GM19397 (cell line): ENCODE data around the gene HFE.
"Not testable (repeated sequence)": the region's sequence is repeated elsewhere in the genome, so short reads cannot be mapped to it uniquely, and the experiment has no call there.

Source experiments
- ATAC-seq: cut with Tn5 transposase; IDR thresholded peaks from one replicate; pipeline ENCODE4 v1.9.1; 2021; ENCODE audit warnings: mild to moderate bottlenecking, moderate library complexity; ENCODE audit not compliant: unreplicated experiment

The HFE gene, protein sequence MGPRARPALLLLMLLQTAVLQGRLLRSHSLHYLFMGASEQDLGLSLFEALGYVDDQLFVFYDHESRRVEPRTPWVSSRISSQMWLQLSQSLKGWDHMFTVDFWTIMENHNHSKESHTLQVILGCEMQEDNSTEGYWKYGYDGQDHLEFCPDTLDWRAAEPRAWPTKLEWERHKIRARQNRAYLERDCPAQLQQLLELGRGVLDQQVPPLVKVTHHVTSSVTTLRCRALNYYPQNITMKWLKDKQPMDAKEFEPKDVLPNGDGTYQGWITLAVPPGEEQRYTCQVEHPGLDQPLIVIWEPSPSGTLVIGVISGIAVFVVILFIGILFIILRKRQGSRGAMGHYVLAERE

DNA sequence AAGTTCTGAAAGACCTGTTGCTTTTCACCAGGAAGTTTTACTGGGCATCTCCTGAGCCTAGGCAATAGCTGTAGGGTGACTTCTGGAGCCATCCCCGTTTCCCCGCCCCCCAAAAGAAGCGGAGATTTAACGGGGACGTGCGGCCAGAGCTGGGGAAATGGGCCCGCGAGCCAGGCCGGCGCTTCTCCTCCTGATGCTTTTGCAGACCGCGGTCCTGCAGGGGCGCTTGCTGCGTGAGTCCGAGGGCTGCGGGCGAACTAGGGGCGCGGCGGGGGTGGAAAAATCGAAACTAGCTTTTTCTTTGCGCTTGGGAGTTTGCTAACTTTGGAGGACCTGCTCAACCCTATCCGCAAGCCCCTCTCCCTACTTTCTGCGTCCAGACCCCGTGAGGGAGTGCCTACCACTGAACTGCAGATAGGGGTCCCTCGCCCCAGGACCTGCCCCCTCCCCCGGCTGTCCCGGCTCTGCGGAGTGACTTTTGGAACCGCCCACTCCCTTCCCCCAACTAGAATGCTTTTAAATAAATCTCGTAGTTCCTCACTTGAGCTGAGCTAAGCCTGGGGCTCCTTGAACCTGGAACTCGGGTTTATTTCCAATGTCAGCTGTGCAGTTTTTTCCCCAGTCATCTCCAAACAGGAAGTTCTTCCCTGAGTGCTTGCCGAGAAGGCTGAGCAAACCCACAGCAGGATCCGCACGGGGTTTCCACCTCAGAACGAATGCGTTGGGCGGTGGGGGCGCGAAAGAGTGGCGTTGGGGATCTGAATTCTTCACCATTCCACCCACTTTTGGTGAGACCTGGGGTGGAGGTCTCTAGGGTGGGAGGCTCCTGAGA lies at the start of gene HFE:
Gene HFE (plus strand): TSS at position 146 of the 832 bp plus-strand sequence. CDS start 12 bp downstream, at position 158.
- ATAC-seq, result no peak

DNA sequence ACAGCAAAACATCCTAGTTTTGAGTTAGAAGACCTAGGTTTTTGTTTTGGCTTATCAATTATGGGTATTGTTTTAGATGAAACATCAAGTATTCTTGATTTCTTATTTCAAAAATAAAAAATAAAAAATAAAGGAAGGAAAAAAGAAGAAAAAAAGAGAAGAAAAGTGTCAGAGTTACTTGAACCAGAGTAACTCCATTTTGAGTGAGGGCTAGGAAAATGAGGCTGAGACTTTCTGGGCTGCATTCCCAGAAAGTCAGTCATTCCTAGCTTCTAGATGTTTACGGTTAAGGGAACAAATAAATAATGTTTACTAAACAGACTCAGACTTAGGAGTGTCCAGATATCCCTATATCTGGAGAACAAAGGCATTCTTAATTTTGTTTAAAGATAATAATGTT lies 45.3 kb upstream of the HFE start:
- ATAC-seq, result no peak

DNA sequence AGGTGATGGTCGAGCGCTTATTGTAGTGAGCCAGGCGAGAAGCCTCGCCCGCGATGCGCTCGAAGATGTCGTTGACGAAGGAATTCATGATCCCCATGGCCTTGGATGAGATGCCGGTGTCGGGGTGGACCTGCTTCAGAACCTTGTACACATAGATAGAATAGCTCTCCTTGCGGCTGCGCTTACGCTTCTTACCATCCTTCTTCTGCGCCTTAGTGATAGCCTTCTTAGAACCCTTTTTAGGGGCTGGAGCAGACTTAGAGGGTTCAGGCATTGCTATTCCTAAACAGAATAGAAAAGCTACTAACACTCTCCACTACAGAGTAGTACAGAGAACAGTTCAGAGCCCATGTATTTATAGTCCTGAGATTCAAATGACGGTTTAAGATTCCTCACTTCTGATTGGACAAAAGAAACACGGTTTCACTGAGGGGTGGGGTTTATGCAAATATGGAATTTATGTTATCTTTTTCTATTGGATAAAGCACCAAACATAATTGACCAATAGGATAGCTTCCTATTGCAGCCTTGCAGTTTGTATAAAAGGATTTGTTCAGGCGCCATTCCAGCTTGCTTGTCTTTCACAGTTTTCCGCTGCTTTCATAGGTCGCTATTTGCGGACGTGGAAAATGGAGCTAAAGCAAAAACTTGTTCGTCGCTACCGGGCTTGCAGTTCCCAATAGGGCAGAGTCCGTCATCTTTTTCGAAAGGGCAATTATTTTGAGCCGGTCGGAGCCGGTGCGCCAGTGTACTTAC lies 43.7 kb upstream of the HFE start:
- ATAC-seq, result peak; percentile 58

DNA sequence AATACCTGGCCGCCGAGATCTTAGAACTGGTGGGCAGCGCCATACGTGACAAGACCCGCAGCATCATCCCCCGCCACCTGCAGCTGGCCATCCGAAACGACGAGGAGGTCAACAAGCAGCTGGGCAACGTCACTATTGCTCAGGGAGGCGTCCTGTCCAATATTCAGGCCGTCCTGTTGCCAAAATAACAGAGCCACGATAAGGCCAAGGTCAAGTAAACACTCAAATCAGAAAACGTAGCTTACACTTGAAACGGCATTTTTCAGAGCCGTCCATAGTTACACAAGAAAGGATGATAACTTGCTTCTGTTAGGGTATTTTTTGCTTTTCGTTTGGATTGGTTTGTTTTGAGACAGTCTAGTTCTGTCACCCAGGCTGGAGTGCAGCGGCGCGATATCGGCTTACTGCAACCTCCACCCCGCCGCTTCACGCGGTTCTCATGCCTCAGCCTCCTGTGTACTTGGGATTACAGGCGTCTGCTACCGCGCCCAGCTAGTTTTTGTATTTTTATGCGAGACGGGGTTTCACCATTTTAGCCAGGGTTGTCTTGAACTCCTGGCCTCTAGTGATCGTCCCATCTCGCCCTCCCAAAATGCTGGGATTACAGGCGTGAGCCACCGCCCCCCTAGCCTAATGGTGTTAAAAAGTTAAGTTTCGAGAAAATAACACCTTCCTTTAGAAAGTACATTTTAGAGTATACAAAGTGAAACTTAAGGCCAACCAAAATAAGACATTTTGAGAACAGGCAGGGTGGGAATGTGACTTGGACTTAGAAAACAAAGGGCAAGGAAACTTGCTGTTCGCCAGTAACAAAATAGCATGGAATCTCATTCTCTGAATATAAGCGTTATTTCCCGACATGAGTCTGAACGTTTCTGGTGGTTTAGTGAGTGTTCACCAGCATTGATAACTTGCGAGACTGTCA lies 42.8 kb upstream of the HFE start:
- ATAC-seq, result peak; percentile 24

DNA sequence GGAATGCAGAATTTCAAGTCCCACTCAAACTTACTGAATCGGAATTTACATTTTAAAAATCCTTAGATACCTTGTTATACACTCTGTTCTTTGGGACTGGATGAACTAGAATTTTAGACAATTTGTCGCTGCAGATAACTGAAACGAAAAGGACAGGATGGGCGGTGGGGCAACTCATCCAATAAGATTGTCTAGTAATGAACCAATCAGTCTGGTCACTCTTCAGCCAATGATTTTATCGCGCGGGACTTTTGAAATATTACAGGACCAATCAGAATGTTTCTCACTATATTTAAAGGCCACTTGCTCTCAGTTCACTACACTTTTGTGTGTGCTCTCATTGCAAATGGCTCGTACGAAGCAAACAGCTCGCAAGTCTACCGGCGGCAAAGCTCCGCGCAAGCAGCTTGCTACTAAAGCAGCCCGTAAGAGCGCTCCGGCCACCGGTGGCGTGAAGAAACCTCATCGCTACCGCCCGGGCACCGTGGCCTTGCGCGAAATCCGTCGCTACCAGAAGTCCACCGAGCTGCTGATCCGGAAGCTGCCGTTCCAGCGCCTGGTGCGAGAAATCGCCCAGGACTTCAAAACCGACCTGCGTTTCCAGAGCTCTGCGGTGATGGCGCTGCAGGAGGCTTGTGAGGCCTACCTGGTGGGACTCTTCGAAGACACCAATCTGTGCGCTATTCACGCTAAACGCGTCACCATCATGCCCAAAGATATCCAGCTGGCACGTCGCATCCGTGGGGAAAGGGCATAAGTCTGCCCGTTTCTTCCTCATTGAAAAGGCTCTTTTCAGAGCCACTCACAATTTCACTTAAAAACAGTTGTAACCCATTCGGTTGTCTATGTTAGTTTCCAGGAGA lies 41.9 kb upstream of the HFE start:
- peak; percentile 43 for ATAC-seq

DNA sequence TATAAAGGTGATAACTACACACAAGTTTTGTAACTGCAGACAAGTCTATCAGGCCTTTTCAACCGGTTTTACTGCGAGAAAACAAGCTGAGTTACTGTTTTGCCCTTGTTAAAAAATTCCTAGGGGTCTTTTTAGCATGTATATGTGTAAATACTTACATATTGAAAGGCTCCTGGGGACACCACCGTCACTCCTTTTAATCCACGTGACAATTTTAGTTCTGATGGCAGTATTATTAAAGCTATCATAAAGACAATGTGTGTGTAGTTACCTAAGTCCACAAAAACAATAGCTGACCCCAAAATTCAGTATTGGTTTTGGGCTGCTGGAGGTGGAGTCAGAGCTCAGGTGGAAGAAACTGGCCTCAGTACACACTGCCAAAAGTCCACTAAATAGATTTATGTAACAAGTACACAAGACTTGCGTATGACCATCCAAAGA lies 41.3 kb upstream of the HFE start:
- ATAC-seq, result no peak

DNA sequence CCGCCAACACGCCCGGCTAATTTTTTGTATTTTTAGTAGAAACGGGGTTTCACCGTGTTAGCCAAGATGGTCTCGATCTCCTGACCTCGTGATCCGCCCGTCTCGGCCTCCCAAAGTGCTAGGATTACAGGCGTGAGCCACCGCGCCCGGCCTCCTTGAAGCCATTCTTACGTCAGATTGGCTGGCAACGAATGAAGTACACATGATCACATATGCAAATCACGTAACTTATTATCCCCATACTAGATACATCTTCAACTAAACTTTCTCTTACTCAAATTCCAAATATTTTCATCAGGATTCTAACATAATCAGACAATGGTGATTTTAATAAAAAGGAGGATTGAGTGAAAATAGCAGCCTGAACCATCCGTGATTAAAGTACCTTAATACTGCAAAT lies 39.9 kb upstream of the HFE start:
- ATAC-seq, result not testable (repeated sequence)

DNA sequence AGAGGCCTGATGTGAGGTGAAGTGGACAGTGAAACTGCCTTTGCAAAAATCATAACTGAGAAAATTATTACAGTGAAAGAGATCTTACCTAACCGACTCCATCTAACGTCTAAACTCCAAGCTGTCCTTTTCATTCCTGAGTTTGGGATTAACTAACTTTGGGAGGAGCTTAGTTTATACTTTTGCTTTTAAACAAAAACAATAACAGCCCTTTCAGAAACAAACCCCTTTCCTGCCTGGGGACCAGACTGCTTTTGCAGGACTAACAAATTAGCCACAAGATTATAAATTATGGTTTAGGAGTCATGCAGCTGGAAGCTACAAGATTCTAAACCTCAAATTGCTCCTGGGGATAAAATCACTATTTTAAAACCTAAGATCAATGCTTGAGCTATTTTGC lies 38.6 kb upstream of the HFE start:
- no peak for ATAC-seq

DNA sequence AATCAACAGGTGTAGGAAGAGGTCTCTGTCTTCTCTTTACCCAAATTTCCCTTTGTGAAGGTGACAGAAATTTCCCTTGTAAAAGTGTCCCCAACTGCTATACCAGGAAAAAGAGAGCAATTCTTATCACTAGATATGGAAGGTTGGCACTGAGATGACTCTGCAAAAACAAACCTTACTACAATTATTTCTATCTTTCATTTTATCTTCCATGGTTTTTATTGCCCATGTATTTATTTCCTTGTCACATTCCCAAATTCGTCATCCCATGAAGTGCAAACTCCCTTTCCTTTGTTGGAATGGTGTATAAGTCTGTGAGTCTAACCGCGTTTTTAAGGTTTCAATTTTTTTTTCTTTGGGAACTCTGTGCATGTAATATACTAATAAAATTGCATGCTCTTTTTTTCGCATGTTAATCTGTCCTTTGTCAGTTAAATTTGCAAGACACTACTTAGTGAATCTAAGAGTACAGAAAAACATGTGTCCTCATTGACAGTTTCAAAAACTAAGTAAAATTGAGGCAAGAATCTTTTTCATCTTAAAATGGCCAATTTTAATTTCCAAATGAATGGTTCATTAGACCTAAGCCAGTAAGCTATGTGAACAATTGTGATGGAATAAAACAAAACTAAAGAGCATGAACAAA lies 35.4 kb upstream of the HFE start:
- no peak for ATAC-seq

DNA sequence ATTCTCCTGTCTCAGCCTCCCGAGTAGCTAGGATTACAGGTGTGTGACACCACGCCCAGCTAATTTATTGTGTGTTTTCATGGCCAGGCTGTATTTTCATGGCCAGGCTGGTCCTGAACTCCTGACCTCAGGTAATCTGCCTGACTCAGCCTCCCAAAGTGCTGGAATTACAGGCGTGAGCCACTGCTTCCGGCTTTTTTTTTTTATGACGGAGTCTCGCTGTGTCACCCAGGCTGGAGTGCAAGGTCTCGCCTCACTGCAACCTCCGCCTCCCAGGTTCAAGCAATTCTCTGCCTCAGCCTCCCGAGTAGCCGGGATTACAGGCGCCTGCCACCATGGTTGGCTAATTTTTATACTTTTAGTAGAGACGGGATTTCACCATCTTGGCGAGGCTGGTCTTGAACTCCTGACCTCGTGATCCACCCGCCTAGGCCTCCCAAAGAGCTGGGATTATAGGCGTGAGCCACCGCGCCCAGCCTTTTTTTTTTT lies 34.4 kb upstream of the HFE start:
- ATAC-seq, result not testable (repeated sequence)

DNA sequence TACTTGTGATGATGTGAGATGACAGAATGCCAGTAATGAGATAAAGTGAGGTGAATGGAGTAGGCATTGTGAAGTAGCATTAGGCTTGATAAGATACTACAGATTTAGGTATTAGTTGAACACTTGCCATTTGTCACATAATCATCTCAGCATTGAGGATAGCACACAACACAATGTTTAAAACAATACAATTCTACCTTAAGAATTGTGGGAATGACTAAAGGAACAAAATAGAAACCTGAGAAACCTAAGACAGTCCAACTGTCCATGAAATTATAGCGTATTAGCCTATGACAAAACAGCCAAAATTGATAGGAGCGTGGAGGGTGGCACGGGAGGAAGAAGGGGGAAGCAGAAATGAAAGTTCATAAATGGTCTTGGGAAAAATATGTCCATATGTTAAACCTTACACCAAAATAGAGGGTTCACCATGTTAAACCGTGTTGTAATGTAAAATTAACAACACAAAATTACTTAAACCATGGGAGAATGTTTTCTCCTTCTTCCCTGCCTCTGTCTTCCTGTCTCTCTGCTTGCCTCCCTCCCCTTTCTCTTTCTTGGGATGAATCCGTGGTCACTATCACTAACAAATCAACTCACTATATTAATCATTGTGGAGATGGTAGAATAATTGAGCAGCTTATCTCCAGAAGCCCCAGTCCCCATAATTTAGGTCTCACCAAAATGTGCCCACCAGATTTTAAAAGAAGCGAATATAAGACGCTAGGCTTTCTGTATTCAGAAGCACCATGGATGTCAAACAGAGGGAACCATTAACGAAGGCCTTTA lies 33.0 kb upstream of the HFE start:
- ATAC-seq, result peak; percentile 1

DNA sequence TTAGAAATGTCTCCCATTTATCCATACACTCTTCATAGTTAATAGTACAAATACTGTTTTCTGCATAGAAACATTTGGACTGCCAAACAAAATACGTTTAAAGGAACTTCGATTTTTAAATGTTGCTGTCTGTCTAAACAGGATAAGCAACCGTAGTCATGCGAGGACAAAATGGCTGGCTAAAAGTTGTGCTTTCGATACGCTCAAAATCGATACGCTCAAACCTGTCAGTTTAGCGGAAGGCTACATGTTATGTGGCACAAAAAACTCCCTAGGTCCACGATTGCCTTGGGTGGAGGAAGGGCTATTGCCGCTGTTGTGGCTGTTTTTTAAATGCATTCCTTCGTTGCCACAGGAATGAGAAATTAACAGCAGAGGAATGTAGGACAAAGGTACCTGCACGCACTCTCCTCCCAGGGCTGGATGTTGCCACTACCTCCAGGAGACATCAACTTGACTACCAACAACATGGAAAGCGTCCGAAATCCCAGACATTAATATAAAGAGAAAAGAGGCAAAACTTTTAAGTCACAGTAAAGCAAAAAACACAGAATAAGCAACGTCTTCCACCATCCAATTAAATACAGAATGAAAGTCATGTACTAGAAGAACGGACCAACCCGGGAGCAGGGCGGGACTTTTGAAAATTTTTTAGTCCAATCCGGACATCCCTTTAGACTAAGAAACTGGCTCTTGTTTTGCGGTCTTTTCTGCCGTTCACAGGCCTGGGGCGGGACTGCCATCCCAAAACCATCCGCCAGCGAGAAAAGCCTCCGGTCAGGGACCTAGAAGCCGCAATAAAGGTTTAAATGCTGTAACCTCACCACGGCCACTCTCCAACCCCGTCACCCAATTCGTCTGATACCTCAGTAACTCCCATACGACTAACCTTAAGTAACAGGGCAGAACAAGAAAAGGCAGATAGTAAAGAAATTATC lies 32.2 kb upstream of the HFE start:
- peak; percentile 40 for ATAC-seq

DNA sequence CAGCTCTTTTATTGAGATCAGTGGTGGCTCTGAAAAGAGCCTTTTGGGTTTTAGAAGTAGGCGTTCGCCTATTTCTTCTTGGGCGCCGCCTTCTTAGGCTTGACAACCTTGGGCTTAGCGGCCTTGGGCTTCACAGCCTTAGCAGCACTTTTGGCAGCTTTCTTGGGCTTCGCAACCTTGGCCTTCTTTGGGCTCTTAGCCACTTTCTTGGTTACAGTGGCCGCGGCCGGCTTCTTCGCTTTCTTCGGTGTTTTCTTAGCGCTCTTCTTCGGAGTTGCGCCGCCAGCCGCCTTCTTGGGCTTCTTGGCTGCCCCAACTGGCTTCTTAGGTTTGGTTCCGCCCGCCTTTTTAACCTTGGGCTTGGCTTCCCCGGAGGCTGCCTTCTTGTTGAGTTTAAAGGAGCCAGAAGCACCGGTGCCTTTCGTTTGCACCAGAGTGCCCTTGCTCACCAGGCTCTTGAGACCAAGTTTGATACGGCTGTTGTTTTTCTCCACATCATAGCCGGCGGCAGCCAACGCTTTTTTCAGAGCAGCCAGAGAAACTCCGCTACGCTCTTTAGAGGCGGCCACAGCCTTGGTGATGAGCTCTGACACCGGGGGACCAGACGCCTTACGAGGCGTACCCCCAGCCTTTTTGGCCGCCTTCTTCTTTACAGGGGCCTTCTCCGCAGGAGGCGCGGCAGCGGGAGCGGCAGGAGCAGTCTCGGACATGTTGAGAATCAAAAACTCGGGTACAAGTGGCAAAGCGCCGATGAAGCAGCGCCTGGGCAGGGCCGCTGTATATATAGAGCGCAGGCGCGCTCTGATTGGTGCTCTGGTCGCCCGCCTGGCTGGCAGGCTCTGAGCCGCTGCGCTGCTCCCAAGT lies 31.3 kb upstream of the HFE start:
- peak; percentile 68 for ATAC-seq

DNA sequence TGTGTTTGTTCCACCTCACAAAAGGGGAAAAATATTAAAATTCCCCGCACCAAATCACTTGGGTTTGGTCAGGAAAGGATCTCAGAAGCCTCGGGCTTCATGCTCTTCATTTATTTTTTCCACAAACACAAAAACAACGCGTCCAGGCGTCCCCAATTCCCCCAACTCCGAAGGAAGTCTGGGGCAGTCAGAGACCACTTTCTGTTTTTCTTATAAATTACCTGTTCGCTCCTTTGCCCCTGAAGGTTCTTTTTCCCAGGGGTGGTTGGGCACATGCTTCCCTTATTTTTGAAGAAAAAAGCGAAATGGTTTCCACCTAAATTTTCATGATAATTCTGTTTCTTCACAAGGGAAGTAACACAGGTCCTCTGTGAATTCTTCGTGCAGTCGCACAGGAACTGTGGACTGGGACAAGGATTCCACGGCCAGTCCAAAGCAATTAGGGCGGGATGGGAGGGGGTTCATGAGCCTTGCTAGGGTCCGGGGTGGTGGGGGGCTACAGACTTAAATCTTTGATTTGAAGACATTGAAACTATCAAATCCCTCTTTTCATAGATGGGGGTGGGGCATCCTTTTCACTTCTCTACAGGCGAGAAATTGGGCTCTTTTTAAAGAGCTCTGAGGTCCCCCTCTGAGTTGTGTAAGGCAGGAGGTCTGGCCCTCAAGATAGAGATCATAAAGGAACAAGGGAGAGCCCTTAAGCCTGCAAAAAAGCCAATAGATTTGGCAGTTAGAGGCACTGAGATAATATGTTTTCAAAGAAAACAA lies 30.5 kb upstream of the HFE start:
- no peak for ATAC-seq

DNA sequence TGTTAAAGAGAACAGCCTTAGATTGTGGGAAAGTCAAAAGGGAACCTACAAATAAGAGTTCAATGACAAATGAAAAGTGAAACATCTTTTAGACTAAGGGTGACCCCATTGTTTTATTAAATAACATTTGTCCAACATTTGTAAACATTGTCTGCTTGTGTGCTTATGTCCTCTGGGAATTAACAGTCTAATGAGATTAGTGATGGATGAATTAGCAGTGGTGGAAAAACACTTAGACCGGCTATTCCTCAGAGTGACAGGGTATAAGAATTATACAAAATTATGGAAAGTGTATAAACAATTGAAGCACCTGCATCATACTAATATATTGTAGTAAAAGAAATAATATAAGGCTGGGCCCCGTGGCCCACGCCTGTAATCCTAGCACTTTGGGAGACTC lies 29.3 kb upstream of the HFE start:
- ATAC-seq, result no peak
